GM12878 (cell line): ENCODE results near the gene FAM227B. TPM values are rescaled to one million over a fixed set of nuclear protein-coding genes. Genes with fewer than 3 reads are reported as not detected.

ENCODE experiments used
- ATAC-seq: fragments of 200-7000 bp; cut with Tn5 transposase; 3 replicates; pipeline ENCODE4 v1.9.1; 2020; ENCODE audit warnings: mild to moderate bottlenecking, moderate library complexity
- BruUV-seq: library from RNA; stranded (reverse); fragments of 400-500 nt; replicated peaks from 2 replicates; lab custom pipeline; 2021; lab: Mats Ljungman, UMichigan
- CTCF ChIA-PET: fragments of 300-600 bp; sonication (Branson Sonifier 250); formaldehyde crosslinking; extraction: SDS; loops from one replicate; lab custom pipeline; 2021; ENCODE audit warnings: inconsistent platforms; lab: Yijun Ruan, JAX
- POLR2A ChIA-PET: fragments of 350-600 bp; formaldehyde crosslinking; extraction: SDS; loops from one replicate; lab custom pipeline; 2021; ENCODE audit warnings: inconsistent platforms; lab: Charles Lee
- RAD21 ChIA-PET: fragments of 300-600 bp; sonication (Branson Sonifier 250); formaldehyde crosslinking; loops from one replicate; lab custom pipeline; 2023; ENCODE audit warnings: antibody characterized with exemption; ENCODE audit not compliant: unreplicated experiment; lab: Charles Lee
- SMC1A ChIA-PET: fragments of 300-600 bp; sonication (Branson Sonifier 250); formaldehyde crosslinking; loops from one replicate; lab custom pipeline; 2023; ENCODE audit not compliant: unreplicated experiment, uncharacterized antibody; lab: Charles Lee
- DNase-seq: peaks from one replicate; pipeline ENCODE4 v3.0.0-alpha.2; 2011; ENCODE audit warnings: low read depth, low spot score
- FAIRE-seq: peaks from 3 replicates; lab custom pipeline; 2011; peaks lifted over from hg19 to GRCh38; lab: Jason Lieb, UNC
- H2AFZ ChIP-seq: 2 replicates; pipeline ENCODE4 v1.6.0; 2011; ENCODE audit warnings: low read depth, low read length, control low read depth; ENCODE audit not compliant: control insufficient read depth
- H3K27ac ChIP-seq: 2 replicates; pipeline ENCODE4 v1.5.1; 2011; ENCODE audit warnings: control low read depth; ENCODE audit not compliant: control insufficient read depth, insufficient read depth
- H3K27me3 ChIP-seq, 2 experiments: replicated peaks in 1 of 2; 2 replicates each; pipeline versions ENCODE4 v1.6.0 to v1.6.1; 2011; ENCODE audit warnings: low read length in 1 of 2; ENCODE audit not compliant: control insufficient read depth in 2 of 2, insufficient read depth in 2 of 2
- H3K36me3 ChIP-seq, 2 experiments: 2 replicates each; pipeline ENCODE4 v1.5.1; 2011; ENCODE audit warnings: low read length in 1 of 2; ENCODE audit not compliant: control insufficient read depth in 2 of 2, insufficient read depth in 2 of 2
- H3K4me1 ChIP-seq: 2 replicates; pipeline ENCODE4 v1.6.1; 2011; ENCODE audit warnings: mild to moderate bottlenecking, low read length, moderate library complexity, mixed read lengths; ENCODE audit not compliant: control insufficient read depth, insufficient read depth
- H3K4me2 ChIP-seq: 2 replicates; pipeline ENCODE4 v1.6.0; 2011; ENCODE audit warnings: control low read depth; ENCODE audit not compliant: control insufficient read depth, insufficient read depth
- H3K4me3 ChIP-seq: fragments of 200-600 bp; sonication (generic); 2 replicates; pipeline ENCODE4 v1.5.1; 2016
- H3K79me2 ChIP-seq: 2 replicates; pipeline ENCODE4 v1.6.0; 2011; ENCODE audit warnings: low read length; ENCODE audit not compliant: control insufficient read depth, insufficient read depth
- H3K9ac ChIP-seq: 2 replicates; pipeline ENCODE4 v1.8.0; 2011; ENCODE audit warnings: low read length, control low read depth, mixed read lengths; ENCODE audit not compliant: control insufficient read depth, insufficient read depth
- H3K9me3 ChIP-seq: replicated peaks from 3 replicates; pipeline ENCODE4 v1.5.1; 2011; ENCODE audit warnings: mild to moderate bottlenecking, low read length; ENCODE audit not compliant: control insufficient read depth, insufficient read depth
- H4K20me1 ChIP-seq: 2 replicates; pipeline ENCODE4 v1.6.0; 2011; ENCODE audit not compliant: control insufficient read depth, insufficient read depth
- BHLHE40 ChIP-seq, 2 experiments: fragments of 450-650 bp in 1 of 2; IDR thresholded peaks; 2 replicates each; pipeline ENCODE4 v1.6.1; 2011 to 2017; ENCODE audit warnings: low read depth in 2 of 2, borderline replicate concordance in 1 of 2, improper control_type of control experiment in 1 of 2, low read length in 1 of 2, mild to moderate bottlenecking in 1 of 2
- CBX3 ChIP-seq: fragments of 200-600 bp; sonication (generic); IDR thresholded peaks from 2 replicates; pipeline ENCODE4 v1.6.1; 2016; ENCODE audit warnings: low read depth, borderline replicate concordance
- CTCF ChIP-seq, 3 experiments: IDR thresholded peaks in 2 of 3; conservative IDR thresholded peaks in 1 of 3; 2 replicates each; pipeline ENCODE4 v1.5.1; 2011; ENCODE audit warnings: low read depth in 3 of 3, low read length in 3 of 3, mild to moderate bottlenecking in 3 of 3, control low read depth in 2 of 3, moderate library complexity in 2 of 3, inconsistent platforms in 1 of 3, mixed read lengths in 1 of 3; ENCODE audit not compliant: control insufficient read depth in 2 of 3, insufficient read depth in 1 of 3; ENCODE audit errors: extremely low read depth in 1 of 3
- E2F8 ChIP-seq: fragments of 450-650 bp; IDR thresholded peaks from 2 replicates; pipeline ENCODE4 v1.6.1; 2018; ENCODE audit warnings: mild to moderate bottlenecking, low read depth, moderate library complexity; ENCODE audit not compliant: partially characterized antibody
- EGR1 ChIP-seq, 2 experiments: IDR thresholded peaks; 1 replicate in 1 of 2; 2 replicates in 1 of 2; pipeline ENCODE4 v1.6.1; 2011 to 2012; ENCODE audit warnings: low read depth in 2 of 2, low read length in 2 of 2, borderline replicate concordance in 1 of 2, mild to moderate bottlenecking in 1 of 2, moderate library complexity in 1 of 2
- FOXK2 ChIP-seq: fragments of 450-650 bp; IDR thresholded peaks from 2 replicates; pipeline ENCODE4 v1.6.1; 2017; ENCODE audit warnings: mild to moderate bottlenecking, moderate library complexity
- MEF2B ChIP-seq: fragments of 450-650 bp; IDR thresholded peaks from 2 replicates; pipeline ENCODE4 v1.6.1; 2018; ENCODE audit warnings: mild to moderate bottlenecking, moderate library complexity; ENCODE audit not compliant: partially characterized antibody, poor library complexity, severe bottlenecking
- MXI1 ChIP-seq: fragments of 150-350 bp; IDR thresholded peaks from 2 replicates; pipeline ENCODE4 v1.6.1; 2011; ENCODE audit warnings: low read depth, mild to moderate bottlenecking, inconsistent platforms, low read length, improper control_type of control experiment
- NFYB ChIP-seq: IDR thresholded peaks from 2 replicates; pipeline ENCODE4 v1.6.1; 2011; ENCODE audit warnings: low read depth, mild to moderate bottlenecking, low read length, improper control_type of control experiment, moderate library complexity; ENCODE audit not compliant: insufficient read depth
- POLR2A ChIP-seq: IDR thresholded peaks from 2 replicates; pipeline ENCODE4 v1.6.1; 2011; ENCODE audit warnings: low read depth, mild to moderate bottlenecking, low read length
- RELA ChIP-seq: fragments of 450-650 bp; IDR thresholded peaks from 2 replicates; pipeline ENCODE4 v1.8.0; 2014; ENCODE audit warnings: borderline replicate concordance; ENCODE audit not compliant: partially characterized antibody
- RFX5 ChIP-seq: IDR thresholded peaks from 2 replicates; pipeline ENCODE4 v1.6.1; 2011; ENCODE audit warnings: low read depth, low read length, improper control_type of control experiment
- RUNX3 ChIP-seq: IDR thresholded peaks from 2 replicates; pipeline ENCODE4 v1.6.1; 2012; ENCODE audit warnings: low read length, inconsistent platforms
- STAT1 ChIP-seq: fragments of 450-650 bp; conservative IDR thresholded peaks from 2 replicates; pipeline ENCODE4 v1.6.1; 2014; ENCODE audit warnings: antibody characterized with exemption, mild to moderate bottlenecking
- TCF7 ChIP-seq: IDR thresholded peaks from 2 replicates; pipeline ENCODE4 v1.6.1; 2014; ENCODE audit warnings: antibody characterized with exemption, borderline replicate concordance
- WGBS: methylation state at CpG from one replicate; pipeline ENCODE4 v1.1.6; 2016; ENCODE audit warnings: low lambda C conversion rate; ENCODE audit not compliant: insufficient replicate concordance, insufficient coverage; ENCODE audit errors: missing lambda C conversion rate; 5-methylcytosine and 5-hydroxymethylcytosine counted together
- in situ Hi-C: fragments of 300-500 bp; cut with MboI; formaldehyde crosslinking; loops from 9 replicates; pipeline ENCODE4 v1.14.3; 2018; ENCODE audit warnings: mixed read lengths
- intact Hi-C: fragments of 100-400 bp; cut with micrococcal nuclease; formaldehyde crosslinking; loops from one replicate; pipeline ENCODE4 v1.14.2; 2022; ENCODE audit not compliant: unreplicated experiment
- polyA plus RNA-seq, 11 experiments: library from polyadenylated mRNA; depleted of rRNA in 4 of 11; unstranded in 6 of 11; stranded (reverse) in 5 of 11; fragments of >200 nt; fragmentation: Nextera tagmentation in 4 of 11; fragmentation: Illumina TruSeq in 1 of 11; extraction: Ambion mirVana in 4 of 11; extraction: Trizol in 1 of 11; gene quantifications; 1 replicate in 1 of 11; 2 replicates in 10 of 11; pipeline versions ENCODE4 v1.2.1 to v1.2.3, GENCODE V29; 2011 to 2016; ENCODE audit warnings: inconsistent platforms in 2 of 11, missing spikeins in 2 of 11, low read depth in 1 of 11
- total RNA-seq, 4 experiments: library from RNA; depleted of rRNA in 3 of 4; stranded (reverse); fragments of >200 nt in 3 of 4; fragmentation: Illumina TruSeq in 1 of 4; extraction: Trizol in 1 of 4; gene quantifications; 2 replicates each; pipeline versions ENCODE4 v1.2.1 to v1.2.3, GENCODE V29; 2013 to 2021
- TF ChIP-seq, protein P1 (sequence below): fragments of 450-650 bp; formaldehyde crosslinking; IDR thresholded peaks from 2 replicates; pipeline ENCODE4 v1.4.0; 2020; ENCODE audit warnings: mild to moderate bottlenecking, moderate library complexity

Gene FAM227B
- total and polyA plus RNA-seq, 10 of the 15 experiments (the other 5 are each of a cell fraction or from before 2014, with no cell fraction given) = 3.9 to 12.6 (median 6.9) TPM

GRCh38 chr15:49315391-49315823 is 305.2 kb downstream of the FAM227B start:
- in situ Hi-C loops = no loop called here
- ChIA-PET CTCF (no interaction called here), RAD21 (no interaction called here), SMC1A (no interaction called here), POLR2A (no interaction called here)
- BruUV-seq = no TSS peak
- Histone ChIP-seq H3K4me1 (no peaks in the 10 kb centered on the region), H3K27ac (no peak overlapping the region), H3K9me3 (no peaks in the 10 kb centered on the region), H3K4me3 (no peak overlapping the region), H3K27me3 (no peaks in the 10 kb centered on the region), H2AFZ (no peak overlapping the region), H3K4me2 (no peak overlapping the region), H3K9ac (no peak overlapping the region), H4K20me1 (no peaks in the 10 kb centered on the region), H3K79me2 (no peaks in the 10 kb centered on the region), H3K36me3 (peaks cover 0 to 3% of the 10 kb centered on the region in 2 experiments; a peak in 2 of 4 replicates)
- TF ChIP-seq POLR2A (no peak), RUNX3 (no peak), STAT1 (no peak), RFX5 (no peak), E2F8 (no peak), CTCF (IDR thresholded peaks at IDR 0.05 in 2 of 3, conservative IDR thresholded peaks at IDR 0.05 in 1 of 3; ENCODE audit: control insufficient read depth in 2 of 3, extremely low read depth in 1 of 3, insufficient read depth in 1 of 3, low read depth in 3 of 3, low read length in 3 of 3) (no peak), EGR1 (IDR thresholded peaks at IDR 0.05; ENCODE audit: borderline replicate concordance in 1 of 2, low read depth in 2 of 2, low read length in 2 of 2) (no peak), RELA (no peak), CBX3 (no peak), BHLHE40 (IDR thresholded peaks at IDR 0.05; ENCODE audit: borderline replicate concordance in 1 of 2, low read depth in 2 of 2, low read length in 1 of 2) (no peak), FOXK2 (no peak), TCF7 (no peak), MXI1 (no peak), NFYB (no peak), MEF2B (no peak)
- TF ChIP-seq, protein P1, sequence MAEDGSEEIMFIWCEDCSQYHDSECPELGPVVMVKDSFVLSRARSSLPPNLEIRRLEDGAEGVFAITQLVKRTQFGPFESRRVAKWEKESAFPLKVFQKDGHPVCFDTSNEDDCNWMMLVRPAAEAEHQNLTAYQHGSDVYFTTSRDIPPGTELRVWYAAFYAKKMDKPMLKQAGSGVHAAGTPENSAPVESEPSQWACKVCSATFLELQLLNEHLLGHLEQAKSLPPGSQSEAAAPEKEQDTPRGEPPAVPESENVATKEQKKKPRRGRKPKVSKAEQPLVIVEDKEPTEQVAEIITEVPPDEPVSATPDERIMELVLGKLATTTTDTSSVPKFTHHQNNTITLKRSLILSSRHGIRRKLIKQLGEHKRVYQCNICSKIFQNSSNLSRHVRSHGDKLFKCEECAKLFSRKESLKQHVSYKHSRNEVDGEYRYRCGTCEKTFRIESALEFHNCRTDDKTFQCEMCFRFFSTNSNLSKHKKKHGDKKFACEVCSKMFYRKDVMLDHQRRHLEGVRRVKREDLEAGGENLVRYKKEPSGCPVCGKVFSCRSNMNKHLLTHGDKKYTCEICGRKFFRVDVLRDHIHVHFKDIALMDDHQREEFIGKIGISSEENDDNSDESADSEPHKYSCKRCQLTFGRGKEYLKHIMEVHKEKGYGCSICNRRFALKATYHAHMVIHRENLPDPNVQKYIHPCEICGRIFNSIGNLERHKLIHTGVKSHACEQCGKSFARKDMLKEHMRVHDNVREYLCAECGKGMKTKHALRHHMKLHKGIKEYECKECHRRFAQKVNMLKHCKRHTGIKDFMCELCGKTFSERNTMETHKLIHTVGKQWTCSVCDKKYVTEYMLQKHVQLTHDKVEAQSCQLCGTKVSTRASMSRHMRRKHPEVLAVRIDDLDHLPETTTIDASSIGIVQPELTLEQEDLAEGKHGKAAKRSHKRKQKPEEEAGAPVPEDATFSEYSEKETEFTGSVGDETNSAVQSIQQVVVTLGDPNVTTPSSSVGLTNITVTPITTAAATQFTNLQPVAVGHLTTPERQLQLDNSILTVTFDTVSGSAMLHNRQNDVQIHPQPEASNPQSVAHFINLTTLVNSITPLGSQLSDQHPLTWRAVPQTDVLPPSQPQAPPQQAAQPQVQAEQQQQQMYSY = no peak
- WGBS = 96% methylated on average over 2 of the region's 2 CpGs
- FAIRE-seq (no peak), ATAC-seq (no peak), DNase-seq (no peak)
- intact Hi-C loops = no loop called here
